GM23338 (cell line): ENCODE results near the gene SUSD1. TPM values are rescaled to one million over a fixed set of nuclear protein-coding genes. Genes with fewer than 3 reads are reported as not detected.

ENCODE experiments used
- ATAC-seq: fragments of 200-7000 bp; cut with Tn5 transposase; 3 replicates; pipeline ENCODE4 v1.9.1; 2020
- DNase-seq: peaks from one replicate; pipeline ENCODE4 v3.0.0-alpha.2; 2015; ENCODE audit warnings: low spot score
- H2AFZ ChIP-seq: fragments of 200-600 bp; sonication (generic); 2 replicates; pipeline ENCODE4 v1.8.0; 2016; ENCODE audit warnings: antibody characterized with exemption, mild to moderate bottlenecking, moderate library complexity
- H3F3A ChIP-seq: fragments of 200-600 bp; sonication (generic); replicated peaks from 2 replicates; pipeline ENCODE4 v1.8.0; 2017; ENCODE audit warnings: antibody characterized with exemption, mixed run types, low read depth
- H3K27ac ChIP-seq: fragments of 200-600 bp; sonication (generic); 2 replicates; pipeline ENCODE4 v1.6.1; 2016; ENCODE audit warnings: low read depth
- H3K27me3 ChIP-seq: fragments of 200-600 bp; sonication (generic); 2 replicates; pipeline ENCODE4 v1.8.0; 2016; ENCODE audit warnings: mild to moderate bottlenecking, mixed run types, moderate library complexity; ENCODE audit not compliant: insufficient read depth
- H3K36me3 ChIP-seq: fragments of 200-600 bp; sonication (generic); 2 replicates; pipeline ENCODE4 v1.8.0; 2016; ENCODE audit warnings: mild to moderate bottlenecking; ENCODE audit not compliant: insufficient read depth
- H3K4me1 ChIP-seq: fragments of 200-600 bp; sonication (generic); 2 replicates; pipeline ENCODE4 v1.8.0; 2016; ENCODE audit warnings: mild to moderate bottlenecking, moderate library complexity; ENCODE audit not compliant: insufficient read depth
- H3K4me2 ChIP-seq: fragments of 200-600 bp; sonication (generic); 2 replicates; pipeline ENCODE4 v1.7.1; 2017; ENCODE audit warnings: mixed run types
- H3K4me3 ChIP-seq: fragments of 200-600 bp; sonication (generic); 2 replicates; pipeline ENCODE4 v1.6.1; 2016; ENCODE audit warnings: mixed run types
- H3K79me2 ChIP-seq: fragments of 200-600 bp; sonication (generic); replicated peaks from 2 replicates; pipeline ENCODE4 v1.8.0; 2017; ENCODE audit warnings: mild to moderate bottlenecking; ENCODE audit not compliant: insufficient read depth
- H3K9me2 ChIP-seq: fragments of 200-600 bp; sonication (generic); 2 replicates; pipeline ENCODE4 v1.8.0; 2017; ENCODE audit not compliant: insufficient read depth
- H4K20me1 ChIP-seq: fragments of 200-600 bp; sonication (generic); replicated peaks from 2 replicates; pipeline ENCODE4 v1.8.0; 2017; ENCODE audit warnings: mild to moderate bottlenecking; ENCODE audit not compliant: insufficient read depth
- H3K27ac Mint-ChIP-seq: 2 replicates; pipeline ENCODE4 v1.8.0; 2020; ENCODE audit warnings: inconsistent platforms, mild to moderate bottlenecking, moderate library complexity, mixed read lengths
- H3K27me3 Mint-ChIP-seq: 3 replicates; pipeline ENCODE4 v1.8.0; 2022; ENCODE audit warnings: low read depth, mild to moderate bottlenecking, moderate library complexity, mixed read lengths, inconsistent platforms; ENCODE audit not compliant: insufficient read depth, poor library complexity
- H3K36me3 Mint-ChIP-seq: 3 replicates; pipeline ENCODE4 v1.8.0; 2021; ENCODE audit warnings: low read depth, mild to moderate bottlenecking, inconsistent platforms, moderate library complexity, mixed read lengths
- H3K4me1 Mint-ChIP-seq: 3 replicates; pipeline ENCODE4 v1.8.0; 2020; ENCODE audit warnings: mild to moderate bottlenecking, inconsistent platforms, mixed read lengths
- H3K4me3 Mint-ChIP-seq: 3 replicates; pipeline ENCODE4 v1.8.0; 2021; ENCODE audit warnings: moderate library complexity, mild to moderate bottlenecking, inconsistent platforms, mixed read lengths
- H3K9me3 Mint-ChIP-seq: 3 replicates; pipeline ENCODE4 v1.8.0; 2020; ENCODE audit warnings: moderate library complexity, mild to moderate bottlenecking, inconsistent platforms, mixed read lengths
- CREB1 ChIP-seq: fragments of 250-450 bp; sonication (Bioruptor Pico); IDR thresholded peaks from 2 replicates; pipeline ENCODE4 v1.5.0; 2020; ENCODE audit warnings: low read depth, mild to moderate bottlenecking, moderate library complexity
- CTCF ChIP-seq, 2 experiments: fragments of 200-600 bp in 1 of 2; sonication (generic) in 1 of 2; conservative IDR thresholded peaks; 2 replicates each; pipeline versions ENCODE4 v1.5.1 to v1.6.1; 2016 to 2017; ENCODE audit warnings: antibody characterized with exemption in 2 of 2, low read depth in 2 of 2, mild to moderate bottlenecking in 2 of 2, moderate library complexity in 1 of 2
- ETS1 ChIP-seq: IDR thresholded peaks from 2 replicates; pipeline ENCODE4 v1.6.1; 2016; ENCODE audit warnings: antibody characterized with exemption
- EZH2 ChIP-seq: fragments of 200-600 bp; sonication (generic); IDR thresholded peaks from one replicate; pipeline ENCODE4 v1.8.0; 2017; ENCODE audit warnings: antibody characterized with exemption, mild to moderate bottlenecking, low read depth; ENCODE audit not compliant: unreplicated experiment
- EZH2phosphoT487 ChIP-seq: fragments of 200-600 bp; sonication (generic); IDR thresholded peaks from one replicate; pipeline ENCODE4 v1.8.1; 2018; ENCODE audit warnings: antibody characterized with exemption; ENCODE audit not compliant: unreplicated experiment
- JUNB ChIP-seq: IDR thresholded peaks from one replicate; pipeline ENCODE4 v1.6.1; 2016; ENCODE audit warnings: antibody characterized with exemption; ENCODE audit not compliant: unreplicated experiment
- NANOG ChIP-seq: IDR thresholded peaks from 2 replicates; pipeline ENCODE4 v1.6.1; 2016; ENCODE audit warnings: antibody characterized with exemption, borderline replicate concordance
- POLR2AphosphoS5 ChIP-seq: IDR thresholded peaks from 2 replicates; pipeline ENCODE4 v1.6.1; 2016; ENCODE audit warnings: antibody characterized with exemption, low read depth
- REST ChIP-seq: IDR thresholded peaks from one replicate; pipeline ENCODE4 v1.6.1; 2018; ENCODE audit warnings: antibody characterized with exemption; ENCODE audit not compliant: unreplicated experiment
- STAT1 ChIP-seq: IDR thresholded peaks from one replicate; pipeline ENCODE4 v1.6.1; 2016; ENCODE audit warnings: antibody characterized with exemption; ENCODE audit not compliant: unreplicated experiment
- ZNF114 ChIP-seq: fragments of 250-450 bp; sonication (Bioruptor Pico); IDR thresholded peaks from 2 replicates; pipeline ENCODE4 v1.5.0; 2020; ENCODE audit warnings: mild to moderate bottlenecking, moderate library complexity
- ZNF331 ChIP-seq: fragments of 250-450 bp; sonication (Bioruptor Pico); IDR thresholded peaks from 2 replicates; pipeline ENCODE4 v1.5.0; 2020; ENCODE audit warnings: low read depth, mild to moderate bottlenecking, moderate library complexity
- ZNF462 ChIP-seq: fragments of 250-450 bp; sonication (Bioruptor Pico); IDR thresholded peaks from 2 replicates; pipeline ENCODE4 v1.5.0; 2020; ENCODE audit warnings: mild to moderate bottlenecking, moderate library complexity
- polyA plus RNA-seq: library from polyadenylated mRNA; unstranded; fragments of >200 nt; fragmentation: Nextera tagmentation; extraction: Ambion mirVana; gene quantifications from 2 replicates; pipeline ENCODE4 v1.2.1, GENCODE V29; 2016
- total RNA-seq: library from RNA; depleted of rRNA; stranded (reverse); fragments of >200 nt; shearing (Covaris generic); gene quantifications from 2 replicates; pipeline ENCODE4 v1.2.3, GENCODE V29; 2014

The SUSD1 gene
- total and polyA plus RNA-seq, 2 experiments from 2014 or later: 1.2 to 6.4 TPM

- Histone ChIP-seq H3K27ac (no peak overlapping the region), H2AFZ (no peak overlapping the region), H3K4me1 (no peaks in the 10 kb centered on the region), H3K4me3 (no peak overlapping the region), H3K27me3 (no peaks in the 10 kb centered on the region), H3K9me2 (no peaks in the 10 kb centered on the region), H4K20me1 (no peaks in the 10 kb centered on the region), H3K4me2 (no peak overlapping the region), H3K36me3 (no peaks in the 10 kb centered on the region), H3K79me2 (no peaks in the 10 kb centered on the region), H3F3A (no peaks in the 10 kb centered on the region)
- DNase-seq: no peak
- peaks cover 15% of the 10 kb centered on the region for H3K4me1 Mint-ChIP-seq
- no peak overlapping the region for H3K27ac Mint-ChIP-seq
- H3K27me3 Mint-ChIP-seq: peaks cover 5% of the 10 kb centered on the region
- no peaks in the 10 kb centered on the region for H3K36me3 Mint-ChIP-seq
- ATAC-seq: no peak
- H3K9me3 Mint-ChIP-seq: no peaks in the 10 kb centered on the region
- TF ChIP-seq REST: no peak
- TF ChIP-seq ZNF114 (CRISPR knock-in tag): no peak
- no peak for TF ChIP-seq EZH2
- no peak for TF ChIP-seq EZH2phosphoT487
- no peak for TF ChIP-seq STAT1
- TF ChIP-seq NANOG: no peak
- no peak for TF ChIP-seq JUNB
- no peak for TF ChIP-seq ZNF331 (CRISPR knock-in tag)
- no peak for TF ChIP-seq CREB1 (CRISPR knock-in tag)
- no peak for TF ChIP-seq ETS1
- no peak for TF ChIP-seq CTCF (conservative IDR thresholded peaks at IDR 0.05; ENCODE audit: low read depth in 2 of 2)
- TF ChIP-seq POLR2AphosphoS5: no peak
- TF ChIP-seq ZNF462 (CRISPR knock-in tag): no peak
- no peak overlapping the region for H3K4me3 Mint-ChIP-seq
Measured at GRCh38 chr9:112115109-112115508, 60.0 kb downstream of the SUSD1 start.
